Measurements from ENCODE around the gene ANKRD6.
A peak's percentile ranks its signal among the peaks of the same experiment; 100 is the strongest.

Gene ANKRD6

GRCh38 chr6:89559487-89559886, 126.5 kb downstream of the ANKRD6 start:
- no peak overlapping the region for H3K4me3 Mint-ChIP-seq
- peaks cover 42% of the 10 kb centered on the region for H3K27me3 Mint-ChIP-seq
- DNase-seq, result peak; percentile 24
- no peaks in the 10 kb centered on the region for H3K36me3 Mint-ChIP-seq
- no peak overlapping the region for H3K27ac Mint-ChIP-seq
- H3K9me3 Mint-ChIP-seq, result peaks cover 3% of the 10 kb centered on the region
- H3K4me1 Mint-ChIP-seq, result no peaks in the 10 kb centered on the region
- CTCF ChIA-PET, result no interaction called here

- no peaks in the 10 kb centered on the region for H3K36me3 Mint-ChIP-seq
- peaks cover under 1% of the 10 kb centered on the region for H3K9me3 Mint-ChIP-seq
- no peaks in the 10 kb centered on the region for H3K4me1 Mint-ChIP-seq
- no peak for DNase-seq
- CTCF ChIA-PET, result no interaction called here
- no peak overlapping the region for H3K27ac Mint-ChIP-seq
- no peak overlapping the region for H3K4me3 Mint-ChIP-seq
- H3K27me3 Mint-ChIP-seq, result peaks cover 30% of the 10 kb centered on the region
These were observed 129.4 kb downstream of the ANKRD6 start for GRCh38 chr6:89562093-89562973.

GRCh38 chr6:89563866-89564265, 130.9 kb downstream of the ANKRD6 start:
- Mint-ChIP-seq H3K4me1 (no peaks in the 10 kb centered on the region), H3K9me3 (no peaks in the 10 kb centered on the region), H3K4me3 (no peak overlapping the region), H3K36me3 (no peaks in the 10 kb centered on the region), H3K27ac (no peak overlapping the region), H3K27me3 (peaks cover 26% of the 10 kb centered on the region)
- no peak for DNase-seq
- CTCF ChIA-PET, result no interaction called here

GRCh38 chr6:89564752-89565427, 131.9 kb downstream of the ANKRD6 start:
- no peaks in the 10 kb centered on the region for H3K36me3 Mint-ChIP-seq
- CTCF ChIA-PET, result no interaction called here
- H3K27ac Mint-ChIP-seq, result no peak overlapping the region
- peaks cover 18% of the 10 kb centered on the region for H3K27me3 Mint-ChIP-seq
- H3K4me3 Mint-ChIP-seq, result no peak overlapping the region
- H3K4me1 Mint-ChIP-seq, result no peaks in the 10 kb centered on the region
- DNase-seq, result no peak
- H3K9me3 Mint-ChIP-seq, result no peaks in the 10 kb centered on the region

- DNase-seq, result no peak
- H3K4me3 Mint-ChIP-seq, result no peak overlapping the region
These were observed 133.3 kb downstream of the ANKRD6 start for GRCh38 chr6:89566008-89566800.

GRCh38 chr6:89566930-89567629, 134.1 kb downstream of the ANKRD6 start:
- Mint-ChIP-seq H3K4me3 (no peak overlapping the region), H3K27me3 (peaks cover 14% of the 10 kb centered on the region), H3K27ac (no peak overlapping the region), H3K9me3 (no peaks in the 10 kb centered on the region), H3K36me3 (no peaks in the 10 kb centered on the region), H3K4me1 (no peaks in the 10 kb centered on the region)
- CTCF ChIA-PET, result no interaction called here
- DNase-seq, result no peak

More at GRCh38 chr6:89566008-89566800, 133.3 kb downstream of the ANKRD6 start:
- Mint-ChIP-seq H3K9me3 (no peaks in the 10 kb centered on the region), H3K36me3 (no peaks in the 10 kb centered on the region), H3K27ac (no peak overlapping the region), H3K4me1 (no peaks in the 10 kb centered on the region), H3K27me3 (peaks cover 15% of the 10 kb centered on the region)
- CTCF ChIA-PET, result no interaction called here

GRCh38 chr6:89567630-89568390, 134.9 kb downstream of the ANKRD6 start:
- CTCF ChIA-PET, result no interaction called here
- Mint-ChIP-seq H3K4me1 (no peaks in the 10 kb centered on the region), H3K27me3 (peaks cover 9% of the 10 kb centered on the region), H3K4me3 (no peak overlapping the region), H3K9me3 (no peaks in the 10 kb centered on the region), H3K27ac (no peak overlapping the region), H3K36me3 (no peaks in the 10 kb centered on the region)
- DNase-seq, result no peak

- CTCF ChIA-PET, result no interaction called here
- Mint-ChIP-seq H3K36me3 (no peaks in the 10 kb centered on the region), H3K27me3 (peaks cover 7% of the 10 kb centered on the region), H3K9me3 (no peaks in the 10 kb centered on the region), H3K4me1 (peaks cover 13% of the 10 kb centered on the region), H3K27ac (no peak overlapping the region), H3K4me3 (no peak overlapping the region)
- DNase-seq, result no peak
These were observed 142.1 kb downstream of the ANKRD6 start for GRCh38 chr6:89574910-89575561.

- Mint-ChIP-seq H3K4me1 (peaks cover 13% of the 10 kb centered on the region), H3K27ac (no peak overlapping the region), H3K4me3 (no peak overlapping the region), H3K36me3 (no peaks in the 10 kb centered on the region), H3K9me3 (no peaks in the 10 kb centered on the region), H3K27me3 (peaks cover 12% of the 10 kb centered on the region)
- no peak for DNase-seq
- CTCF ChIA-PET, result no interaction called here
These were observed 142.6 kb downstream of the ANKRD6 start for GRCh38 chr6:89575562-89575960.

GRCh38 chr6:89580997-89581666, 148.2 kb downstream of the ANKRD6 start:
- Mint-ChIP-seq H3K9me3 (no peaks in the 10 kb centered on the region), H3K27me3 (peaks cover 18% of the 10 kb centered on the region), H3K36me3 (no peaks in the 10 kb centered on the region), H3K4me3 (no peak overlapping the region), H3K27ac (no peak overlapping the region), H3K4me1 (no peaks in the 10 kb centered on the region)
- no peak for DNase-seq
- CTCF ChIA-PET, result no interaction called here

- H3K27me3 Mint-ChIP-seq, result peaks cover 16% of the 10 kb centered on the region
- no peaks in the 10 kb centered on the region for H3K4me1 Mint-ChIP-seq
- H3K9me3 Mint-ChIP-seq, result no peaks in the 10 kb centered on the region
- H3K36me3 Mint-ChIP-seq, result no peaks in the 10 kb centered on the region
- no peak for DNase-seq
- no peak overlapping the region for H3K4me3 Mint-ChIP-seq
- CTCF ChIA-PET, result no interaction called here
- H3K27ac Mint-ChIP-seq, result no peak overlapping the region
These were observed 148.7 kb downstream of the ANKRD6 start for GRCh38 chr6:89581689-89582088.

- H3K4me3 Mint-ChIP-seq, result no peak overlapping the region
- no peaks in the 10 kb centered on the region for H3K36me3 Mint-ChIP-seq
- no peak for DNase-seq
- no peaks in the 10 kb centered on the region for H3K9me3 Mint-ChIP-seq
- CTCF ChIA-PET, result no interaction called here
- peaks cover 11% of the 10 kb centered on the region for H3K27me3 Mint-ChIP-seq
- no peak overlapping the region for H3K27ac Mint-ChIP-seq
- no peaks in the 10 kb centered on the region for H3K4me1 Mint-ChIP-seq
These were observed 149.8 kb downstream of the ANKRD6 start for GRCh38 chr6:89582669-89583325.
